Measurements from ENCODE around the gene PRELID1. TPM values are rescaled to one million over a fixed set of nuclear protein-coding genes. Genes with fewer than 3 reads are reported as not detected.

Gene PRELID1
- total and polyA plus RNA-seq, 10 of the 15 experiments (the other 5 are each of a cell fraction or from before 2014, with no cell fraction given), result 30.9 to 584 (median 254) TPM

DNA sequence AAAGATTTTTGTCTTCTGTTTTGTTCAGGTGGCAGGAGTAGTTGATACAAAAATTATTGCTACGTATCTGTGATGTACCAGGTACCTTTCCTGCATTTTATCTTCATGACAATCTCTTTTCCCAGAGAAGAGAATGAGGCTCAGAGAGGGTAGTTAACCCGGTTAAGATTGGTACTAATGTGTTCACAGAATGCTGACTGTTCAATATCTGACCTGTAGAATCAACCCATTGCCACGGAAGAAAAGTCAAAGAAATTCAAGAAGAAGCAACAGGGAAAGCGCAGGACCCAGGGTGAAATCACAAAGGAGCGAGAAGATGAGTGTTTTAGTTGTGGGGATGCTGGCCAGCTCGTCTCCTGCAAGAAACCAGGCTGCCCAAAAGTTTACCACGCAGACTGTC, 11.9 kb upstream of the PRELID1 start:
- RAD21 ChIA-PET (ENCODE audit: unreplicated experiment), result no interaction called here
- Histone ChIP-seq H3K4me1 (ENCODE audit: control insufficient read depth, insufficient read depth, low read length) (peaks cover 26% of the 10 kb centered on the region), H3K9me3 (replicated peaks; ENCODE audit: control insufficient read depth, insufficient read depth, low read length) (no peaks in the 10 kb centered on the region), H4K20me1 (ENCODE audit: control insufficient read depth, insufficient read depth) (no peaks in the 10 kb centered on the region), H3K36me3 (ENCODE audit: control insufficient read depth in 2 of 2, insufficient read depth in 2 of 2, low read length in 1 of 2) (peaks cover 25 to 46% of the 10 kb centered on the region in 2 experiments), H3K27me3 (replicated peaks in 1 of 2; ENCODE audit: control insufficient read depth in 2 of 2, insufficient read depth in 2 of 2, low read length in 1 of 2) (no peaks in the 10 kb centered on the region), H3K27ac (ENCODE audit: control insufficient read depth, insufficient read depth) (no peak overlapping the region), H3K79me2 (ENCODE audit: control insufficient read depth, insufficient read depth, low read length) (no peaks in the 10 kb centered on the region), H2AFZ (ENCODE audit: control insufficient read depth, low read depth, low read length) (no peak overlapping the region), H3K4me2 (ENCODE audit: control insufficient read depth, insufficient read depth) (no peak overlapping the region), H3K9ac (ENCODE audit: control insufficient read depth, insufficient read depth, low read length) (no peak overlapping the region), H3K4me3 (no peak overlapping the region)
- intact Hi-C loops (cut with micrococcal nuclease; ENCODE audit: unreplicated experiment) (no loop called here), in situ Hi-C loops (cut with MboI) (no loop called here)
- FAIRE-seq (no peak), ATAC-seq (no peak), DNase-seq (ENCODE audit: low read depth, low spot score) (no peak)
- POLR2A ChIA-PET, result no interaction called here
- 98% methylated on average over 7 of the region's 7 CpGs for WGBS (ENCODE audit: insufficient coverage, insufficient replicate concordance, low lambda C conversion rate, missing lambda C conversion rate)
- CTCF ChIA-PET, result interaction anchor here (1.3 to 1.6 kb wide), 2 partner anchors 18 to 77 kb away, joined by 3 to 5 read pairs; no protein-coding TSS in a partner anchor
- no TSS peak for BruUV-seq (replicated peaks)
- SMC1A ChIA-PET (ENCODE audit: uncharacterized antibody, unreplicated experiment), result no interaction called here
- TF ChIP-seq NRF1 (conservative IDR thresholded peaks at IDR 0.05; ENCODE audit: low read depth, low read length) (no peak), HDAC2 (IDR thresholded peaks at IDR 0.05) (no peak), SREBF2 (IDR thresholded peaks at IDR 0.05; ENCODE audit: low read length) (no peak), FOXK2 (IDR thresholded peaks at IDR 0.05) (no peak), STAT1 (conservative IDR thresholded peaks at IDR 0.05) (no peak), SRF (IDR thresholded peaks at IDR 0.05; ENCODE audit: low read depth in 2 of 2, low read length in 2 of 2) (no peak), RAD21 (IDR thresholded peaks at IDR 0.05; ENCODE audit: insufficient read depth, low read depth, low read length) (no peak), JUND (IDR thresholded peaks at IDR 0.05; ENCODE audit: low read depth, low read length) (no peak)
- TF ChIP-seq, protein P1, sequence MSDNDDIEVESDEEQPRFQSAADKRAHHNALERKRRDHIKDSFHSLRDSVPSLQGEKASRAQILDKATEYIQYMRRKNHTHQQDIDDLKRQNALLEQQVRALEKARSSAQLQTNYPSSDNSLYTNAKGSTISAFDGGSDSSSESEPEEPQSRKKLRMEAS (IDR thresholded peaks at IDR 0.05; ENCODE audit: low read depth, low read length), result no peak
